Large intestine (tissue), 3 donors: ENCODE data around the gene GRAMD1B. TPM values are rescaled to one million over a fixed set of nuclear protein-coding genes. Genes with fewer than 3 reads are reported as not detected.

Experiments
- DNase-seq, 2 donors: peaks; one replicate each; pipeline versions ENCODE4 v3.0.0 to v3.0.0-alpha.2; 2013
- H3K27ac ChIP-seq: one replicate; pipeline ENCODE4 v1.5.1; 2013; ENCODE audit warnings: low read length
- H3K27me3 ChIP-seq: 2 replicates; pipeline ENCODE4 v1.6.1; 2013; ENCODE audit warnings: low read length; ENCODE audit not compliant: control insufficient read depth, insufficient read depth
- H3K36me3 ChIP-seq: 2 replicates; pipeline ENCODE4 v1.6.1; 2013; ENCODE audit warnings: low read length; ENCODE audit not compliant: control insufficient read depth, insufficient read depth
- H3K4me1 ChIP-seq: one replicate; pipeline ENCODE4 v1.6.1; 2013; ENCODE audit warnings: low read length; ENCODE audit not compliant: control insufficient read depth, insufficient read depth
- H3K4me3 ChIP-seq: one replicate; pipeline ENCODE4 v1.5.1; 2013; ENCODE audit warnings: low read length
- H3K9me3 ChIP-seq: one replicate; pipeline ENCODE4 v1.6.1; 2013; ENCODE audit warnings: mild to moderate bottlenecking, low read depth, low read length, moderate library complexity; ENCODE audit not compliant: control insufficient read depth
- WGBS: methylation state at CpG from one replicate; pipeline ENCODE4 v1.1.5; 2013; ENCODE audit warnings: low lambda C conversion rate; ENCODE audit not compliant: insufficient coverage; 5-methylcytosine and 5-hydroxymethylcytosine counted together
- polyA plus RNA-seq: library from polyadenylated mRNA; unstranded; fragments of 120-200 nt; gene quantifications from one replicate; pipeline ENCODE4 v1.2.1, GENCODE V29; 2013

GRAMD1B gene
- polyA plus RNA-seq, 1 donor: 51.5 TPM

- no peak for DNase-seq
- Histone ChIP-seq H3K36me3 (peaks cover 5% of the 10 kb centered on the region), H3K4me1 (peaks cover 11% of the 10 kb centered on the region), H3K4me3 (no peak overlapping the region), H3K27me3 (no peaks in the 10 kb centered on the region), H3K27ac (no peak overlapping the region), H3K9me3 (no peaks in the 10 kb centered on the region)
- no CpG with 5 or more reads among the region's 8 CpGs for WGBS
Measured at GRCh38 chr11:123474994-123475393, 44.9 kb downstream of the GRAMD1B start.

GRCh38 chr11:123475469-123475868 lies 45.4 kb downstream of the GRAMD1B start:
- Histone ChIP-seq H3K4me3 (no peak overlapping the region), H3K27me3 (no peaks in the 10 kb centered on the region), H3K36me3 (peaks cover 5% of the 10 kb centered on the region), H3K4me1 (peaks cover 11% of the 10 kb centered on the region), H3K27ac (no peak overlapping the region), H3K9me3 (no peaks in the 10 kb centered on the region)
- no peak for DNase-seq
- WGBS: no CpG with 5 or more reads among the region's 3 CpGs

DNA sequence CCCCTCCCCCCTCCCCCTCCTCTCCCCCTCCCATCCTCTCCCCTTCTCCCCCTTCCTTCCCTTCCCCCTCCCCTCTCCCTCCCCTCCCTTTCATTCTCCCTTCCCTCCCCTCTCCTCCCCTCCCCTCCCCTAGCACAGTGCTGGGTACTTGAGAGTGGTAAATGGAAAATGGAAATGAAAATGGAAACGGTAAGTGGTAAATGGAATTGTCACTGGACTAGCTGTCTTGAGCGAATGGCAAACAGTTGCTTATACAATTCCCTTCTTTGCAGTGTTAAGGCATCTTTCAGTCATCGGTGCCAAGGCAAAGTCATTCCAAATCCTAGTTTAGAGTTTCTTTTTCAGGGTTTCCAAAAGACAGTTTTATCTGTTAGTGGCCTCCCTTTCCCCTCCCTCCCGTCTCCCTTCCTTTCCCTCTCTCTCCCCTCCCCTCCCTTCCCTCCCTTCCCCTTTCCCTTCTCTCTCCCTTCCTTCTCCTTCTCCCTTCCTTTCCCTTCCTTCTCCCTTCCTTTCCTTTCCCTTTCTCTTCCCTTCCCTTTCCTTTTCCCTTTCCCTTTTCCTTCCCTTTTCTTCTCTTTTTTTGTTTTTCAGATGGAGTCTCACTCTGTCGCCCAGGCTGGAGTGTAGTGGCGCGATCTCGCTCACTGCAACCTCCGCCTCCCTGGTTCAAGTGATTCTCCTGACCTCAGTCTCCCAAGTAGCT lies 47.3 kb downstream of the GRAMD1B start:
- 95% methylated on average over 5 of the region's 9 CpGs for WGBS
- DNase-seq: no peak
- H3K36me3 ChIP-seq: peaks cover 15% of the 10 kb centered on the region
- peaks cover 3% of the 10 kb centered on the region for H3K4me1 ChIP-seq
- H3K4me3 ChIP-seq: no peak overlapping the region
- no peaks in the 10 kb centered on the region for H3K27me3 ChIP-seq
- H3K27ac ChIP-seq: no peak overlapping the region
- H3K9me3 ChIP-seq: no peaks in the 10 kb centered on the region

GRCh38 chr11:123478352-123478987 lies 48.4 kb downstream of the GRAMD1B start:
- peaks cover 19% of the 10 kb centered on the region for H3K36me3 ChIP-seq
- peaks cover 3% of the 10 kb centered on the region for H3K4me1 ChIP-seq
- H3K27ac ChIP-seq: no peak overlapping the region
- H3K4me3 ChIP-seq: no peak overlapping the region
- peak; percentile 57 to 69 for DNase-seq
- H3K9me3 ChIP-seq: no peaks in the 10 kb centered on the region
- WGBS: no CpG with 5 or more reads among the region's 5 CpGs
- no peaks in the 10 kb centered on the region for H3K27me3 ChIP-seq

- H3K27ac ChIP-seq: no peak overlapping the region
- H3K4me1 ChIP-seq: peaks cover 3% of the 10 kb centered on the region
- H3K9me3 ChIP-seq: no peaks in the 10 kb centered on the region
- H3K36me3 ChIP-seq: peaks cover 18% of the 10 kb centered on the region
- H3K4me3 ChIP-seq: no peak overlapping the region
- no peak for DNase-seq
- WGBS: no CpG with 5 or more reads among the region's 12 CpGs
- H3K27me3 ChIP-seq: no peaks in the 10 kb centered on the region
Measured at GRCh38 chr11:123479048-123479837, 49.2 kb downstream of the GRAMD1B start.

GRCh38 chr11:123480290-123480815 lies 50.3 kb downstream of the GRAMD1B start:
- Histone ChIP-seq H3K4me1 (peaks cover 3% of the 10 kb centered on the region), H3K27me3 (no peaks in the 10 kb centered on the region), H3K9me3 (no peaks in the 10 kb centered on the region), H3K36me3 (peaks cover 24% of the 10 kb centered on the region), H3K27ac (no peak overlapping the region), H3K4me3 (no peak overlapping the region)
- no peak for DNase-seq
- no CpG with 5 or more reads among the region's 4 CpGs for WGBS

DNA sequence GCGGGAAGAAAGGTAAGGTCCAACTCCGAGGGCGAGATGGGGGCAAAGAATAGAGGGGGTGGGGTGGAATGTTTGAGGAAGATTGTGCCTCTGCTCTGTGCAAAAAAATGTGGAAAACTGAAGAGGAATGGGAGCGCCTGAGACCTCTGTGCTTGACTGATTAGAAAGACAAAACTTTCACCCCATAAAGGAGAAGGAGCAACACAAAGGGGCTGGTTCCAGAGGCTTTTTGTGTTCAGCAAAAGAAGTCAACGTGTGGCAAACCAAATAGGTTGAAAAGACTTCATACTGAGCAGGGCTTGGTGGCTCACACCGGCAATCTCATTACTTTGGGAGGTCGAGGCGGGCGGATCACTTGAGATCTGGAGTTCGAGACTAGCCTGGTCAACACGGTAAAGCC lies 50.8 kb downstream of the GRAMD1B start:
- Histone ChIP-seq H3K36me3 (peaks cover 24% of the 10 kb centered on the region), H3K27me3 (no peaks in the 10 kb centered on the region), H3K4me3 (no peak overlapping the region), H3K27ac (no peak overlapping the region), H3K9me3 (no peaks in the 10 kb centered on the region), H3K4me1 (peaks cover 3% of the 10 kb centered on the region)
- 60% methylated on average over 1 of the region's 11 CpGs for WGBS
- no peak for DNase-seq

GRCh38 chr11:123481640-123482039 lies 51.6 kb downstream of the GRAMD1B start:
- Histone ChIP-seq H3K36me3 (peaks cover 26% of the 10 kb centered on the region), H3K4me3 (no peak overlapping the region), H3K27me3 (no peaks in the 10 kb centered on the region), H3K4me1 (peaks cover 3% of the 10 kb centered on the region), H3K27ac (no peak overlapping the region), H3K9me3 (no peaks in the 10 kb centered on the region)
- WGBS: no CpG with 5 or more reads among the region's 3 CpGs
- no peak for DNase-seq

GRCh38 chr11:123482218-123482617 lies 52.1 kb downstream of the GRAMD1B start:
- H3K9me3 ChIP-seq: no peaks in the 10 kb centered on the region
- no peaks in the 10 kb centered on the region for H3K27me3 ChIP-seq
- H3K27ac ChIP-seq: no peak overlapping the region
- WGBS: no CpG with 5 or more reads among the region's 6 CpGs
- DNase-seq: no peak
- peaks cover 3% of the 10 kb centered on the region for H3K4me1 ChIP-seq
- peaks cover 27% of the 10 kb centered on the region for H3K36me3 ChIP-seq
- no peak overlapping the region for H3K4me3 ChIP-seq

- peaks cover 32% of the 10 kb centered on the region for H3K36me3 ChIP-seq
- no peak overlapping the region for H3K27ac ChIP-seq
- peaks cover 3% of the 10 kb centered on the region for H3K4me1 ChIP-seq
- no peak overlapping the region for H3K4me3 ChIP-seq
- WGBS: 93% methylated on average over 3 of the region's 8 CpGs
- H3K27me3 ChIP-seq: no peaks in the 10 kb centered on the region
- H3K9me3 ChIP-seq: no peaks in the 10 kb centered on the region
- no peak for DNase-seq
Measured at GRCh38 chr11:123483058-123483457, 53.0 kb downstream of the GRAMD1B start.
